GM10266 (cell line): Measurements from ENCODE around the gene DENND11.

Experiments
- DNase-seq: peaks from one replicate; pipeline ENCODE4 v3.0.0; 2012; ENCODE audit errors: extremely low spot score
- CTCF ChIP-seq: IDR thresholded peaks from 2 replicates; pipeline ENCODE4 v1.5.1; 2012; ENCODE audit warnings: mild to moderate bottlenecking, low read depth; ENCODE audit not compliant: control insufficient read depth, insufficient read depth; ENCODE audit errors: missing control alignments

The DENND11 gene

DNA sequence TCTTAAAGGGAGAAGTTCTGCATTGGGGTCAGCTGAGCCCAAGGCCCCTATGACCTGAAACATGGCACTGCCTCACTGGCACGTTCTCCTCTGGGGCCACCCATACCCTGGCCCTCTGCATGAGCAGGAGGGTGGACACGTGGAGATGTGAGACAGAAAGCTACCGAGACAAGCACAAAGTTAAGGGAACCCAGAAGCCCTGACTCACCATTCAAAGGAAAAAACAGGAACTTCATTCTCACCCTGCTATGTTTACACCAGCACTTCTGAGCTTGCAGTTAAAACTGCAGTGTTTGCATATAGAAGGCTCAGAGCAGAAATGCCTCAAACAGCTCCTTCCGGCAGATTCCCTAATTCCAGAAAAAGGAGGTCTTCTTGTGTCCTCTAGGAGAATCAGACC, 41.7 kb downstream of the DENND11 start:
- TF ChIP-seq CTCF, result no peak

DNA sequence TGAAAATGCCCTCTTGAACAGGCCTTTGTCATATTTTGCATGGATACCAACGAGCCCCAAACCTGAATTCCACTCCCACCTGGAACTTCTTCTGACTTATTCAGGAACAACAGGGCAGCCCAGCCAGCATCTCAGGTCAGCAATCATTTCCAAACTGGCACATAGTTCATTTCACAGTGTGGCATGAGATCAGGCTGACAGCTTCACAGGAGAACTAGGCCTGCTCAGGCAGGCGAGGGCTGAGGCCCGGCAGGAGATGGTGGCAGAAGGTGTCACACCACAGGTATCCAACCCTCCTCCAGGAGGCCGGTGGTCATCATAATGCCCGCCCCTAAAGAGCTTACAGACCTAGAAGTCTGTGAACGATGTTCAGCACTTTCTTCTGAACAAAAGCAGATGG, 42.5 kb downstream of the DENND11 start:
- no peak for TF ChIP-seq CTCF
- no peak for DNase-seq

More for the DNA sequence above, 41.7 kb downstream of the DENND11 start:
- no peak for DNase-seq

DNA sequence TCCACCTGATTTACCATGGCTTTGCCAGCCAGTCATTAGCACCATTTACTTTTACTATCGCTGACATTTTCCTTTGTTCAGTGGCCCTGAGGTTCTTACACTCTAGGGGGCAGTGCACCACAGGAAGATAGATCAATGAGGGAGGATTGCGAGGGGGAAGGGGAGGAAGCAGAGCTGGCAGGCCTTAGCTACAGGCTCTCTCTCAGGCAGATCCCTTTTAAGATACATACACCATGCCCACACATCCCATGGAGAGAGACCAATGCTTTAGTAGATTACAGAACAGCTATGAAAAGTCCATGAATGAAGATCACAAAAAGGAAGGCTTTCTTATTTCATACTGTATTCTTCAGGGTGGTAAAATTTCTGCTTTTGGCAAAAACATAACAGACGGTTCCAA, 47.4 kb downstream of the DENND11 start:
- TF ChIP-seq CTCF, result peak; percentile 81
- DNase-seq, result peak; percentile 68

- TF ChIP-seq CTCF, result peak; percentile 1
- no peak for DNase-seq
These were observed 49.3 kb downstream of the DENND11 start for GRCh38 chr7:141652691-141653090.
